B cell (primary cell): ENCODE measurements around the gene MIGA1. TPM values are rescaled to one million over a fixed set of nuclear protein-coding genes. Genes with fewer than 3 reads are reported as not detected.

Source experiments
- ATAC-seq: fragments of 200-7000 bp; cut with Tn5 transposase; one replicate; pipeline ENCODE4 v1.10.0; 2021; ENCODE audit warnings: low read depth, mild to moderate bottlenecking, moderate number of reproducible peaks, moderate library complexity
- CTCF ChIA-PET: fragments of 350-600 bp; sonication (Branson Sonifier 250); formaldehyde crosslinking; loops from one replicate; lab custom pipeline; 2021; ENCODE audit warnings: antibody characterized with exemption, inconsistent platforms; lab: Charles Lee
- POLR2A ChIA-PET: fragments of 350-600 bp; sonication (Branson Sonifier 250); formaldehyde crosslinking; loops from one replicate; lab custom pipeline; 2021; ENCODE audit warnings: antibody characterized with exemption; lab: Charles Lee
- DNase-seq: peaks from one replicate; pipeline ENCODE4 v3.0.0; 2013
- H2AFZ ChIP-seq: 2 replicates; pipeline ENCODE4 v1.6.1; 2012; ENCODE audit warnings: mild to moderate bottlenecking, low read depth, low read length; ENCODE audit not compliant: insufficient read depth, poor library complexity, severe bottlenecking
- H3K27ac ChIP-seq, 2 donors: 1 replicate in 1 of 2; 2 replicates in 1 of 2; pipeline ENCODE4 v1.5.1; 2012 to 2013; ENCODE audit warnings: low read length in 2 of 2, mild to moderate bottlenecking in 2 of 2, moderate library complexity in 1 of 2
- H3K27me3 ChIP-seq, 4 experiments: fragments of 200-600 bp in 1 of 4; sonication (generic) in 1 of 4; replicated peaks in 1 of 4; 1 replicate in 2 of 4; 2 replicates in 2 of 4; pipeline versions ENCODE4 v1.6.1 to v1.7.0; 2013 to 2016; ENCODE audit warnings: low read length in 3 of 4, mild to moderate bottlenecking in 2 of 4, mixed read lengths in 1 of 4, moderate library complexity in 1 of 4; ENCODE audit not compliant: insufficient read depth in 4 of 4, control insufficient read depth in 3 of 4; ENCODE audit errors: control extremely low read depth in 1 of 4
- H3K36me3 ChIP-seq, 2 experiments: replicated peaks in 1 of 2; 1 replicate in 1 of 2; 2 replicates in 1 of 2; pipeline versions ENCODE4 v1.6.1 to v1.7.1; 2013; ENCODE audit warnings: low read length in 1 of 2; ENCODE audit not compliant: insufficient read depth in 2 of 2, control insufficient read depth in 1 of 2; ENCODE audit errors: control extremely low read depth in 1 of 2, extremely low read depth in 1 of 2
- H3K4me1 ChIP-seq, 2 donors: fragments of 200-600 bp in 1 of 2; sonication (generic) in 1 of 2; 1 replicate in 1 of 2; 2 replicates in 1 of 2; pipeline versions ENCODE4 v1.5.1 to v1.6.1; 2013 to 2017; ENCODE audit warnings: low read length in 2 of 2; ENCODE audit not compliant: control insufficient read depth in 2 of 2, insufficient read depth in 2 of 2
- H3K4me2 ChIP-seq: replicated peaks from 2 replicates; pipeline ENCODE3; 2012; ENCODE audit warnings: mild to moderate bottlenecking, low read depth, low read length; ENCODE audit not compliant: poor library complexity, severe bottlenecking
- H3K4me3 ChIP-seq, 5 experiments: fragments of 200-600 bp in 1 of 5; sonication (generic) in 1 of 5; 1 replicate in 3 of 5; 2 replicates in 2 of 5; pipeline versions ENCODE4 v1.5.1 to v1.7.0; 2011 to 2016; ENCODE audit warnings: low read length in 4 of 5, mild to moderate bottlenecking in 4 of 5, low read depth in 2 of 5, control low read depth in 1 of 5, moderate library complexity in 1 of 5; ENCODE audit not compliant: insufficient read depth in 1 of 5; ENCODE audit errors: control extremely low read depth in 1 of 5, extremely low read depth in 1 of 5
- H3K79me2 ChIP-seq: fragments of 200-600 bp; sonication (generic); one replicate; pipeline ENCODE4 v1.6.0; 2016; ENCODE audit warnings: low read length; ENCODE audit not compliant: control insufficient read depth, insufficient read depth
- H3K9ac ChIP-seq: fragments of 200-600 bp; sonication (generic); 2 replicates; pipeline ENCODE4 v1.6.1; 2017; ENCODE audit warnings: mild to moderate bottlenecking, low read length, moderate library complexity
- H3K9me3 ChIP-seq, 3 donors: one replicate each; pipeline versions ENCODE4 v1.6.1 to v1.7.1; 2013; ENCODE audit warnings: low read length in 2 of 3; ENCODE audit not compliant: control insufficient read depth in 2 of 3, insufficient read depth in 1 of 3; ENCODE audit errors: control extremely low read depth in 1 of 3
- H4K20me1 ChIP-seq: 2 replicates; pipeline ENCODE4 v1.6.0; 2012; ENCODE audit warnings: mild to moderate bottlenecking, low read length; ENCODE audit not compliant: insufficient read depth, control insufficient read depth, poor library complexity, severe bottlenecking
- H3K27ac Mint-ChIP-seq: one replicate; pipeline ENCODE4 v1.8.0; 2021; ENCODE audit warnings: mixed read lengths
- H3K27me3 Mint-ChIP-seq: one replicate; pipeline ENCODE4 v1.8.0; 2021; ENCODE audit warnings: mixed read lengths
- H3K4me1 Mint-ChIP-seq: one replicate; pipeline ENCODE4 v1.8.0; 2021; ENCODE audit warnings: mixed read lengths
- H3K4me3 Mint-ChIP-seq: one replicate; pipeline ENCODE4 v1.8.0; 2021; ENCODE audit warnings: mixed read lengths
- H3K9me3 Mint-ChIP-seq: one replicate; pipeline ENCODE4 v1.8.0; 2022; ENCODE audit warnings: mixed read lengths; ENCODE audit not compliant: insufficient read depth
- CTCF ChIP-seq: fragments of 200-600 bp; IDR thresholded peaks from one replicate; pipeline ENCODE4 v1.8.0; 2022; ENCODE audit warnings: antibody characterized with exemption, mild to moderate bottlenecking
- EZH2 ChIP-seq: IDR thresholded peaks from 2 replicates; pipeline ENCODE4 v1.6.1; 2012; ENCODE audit warnings: borderline replicate concordance, low read depth, mild to moderate bottlenecking, moderate library complexity, low read length; ENCODE audit not compliant: insufficient read depth, poor library complexity, severe bottlenecking
- WGBS: methylation state at CpG from one replicate; pipeline ENCODE4 v1.1.5; 2013; ENCODE audit warnings: missing lambda C conversion rate; ENCODE audit not compliant: insufficient coverage; 5-methylcytosine and 5-hydroxymethylcytosine counted together
- intact Hi-C: fragments of 100-400 bp; cut with micrococcal nuclease; formaldehyde crosslinking; loops from one replicate; pipeline ENCODE4 v1.10.0; 2022
- polyA plus RNA-seq: library from polyadenylated mRNA; depleted of rRNA; stranded (reverse); fragments of >200 nt; gene quantifications from 2 replicates; pipeline ENCODE4 v1.2.3, GENCODE V29; 2012
- total RNA-seq, 2 donors: library from RNA; stranded (reverse); fragments of 120-200 nt in 1 of 2; gene quantifications; 1 replicate in 1 of 2; 2 replicates in 1 of 2; pipeline versions ENCODE4 v1.2.3 to v1.2.4, GENCODE V29; 2013 to 2022

MIGA1 gene
- total and polyA plus RNA-seq, 2 donors (not counting 1 experiment from before 2014, with no cell fraction given), result 5.0 to 18.0 TPM

DNA sequence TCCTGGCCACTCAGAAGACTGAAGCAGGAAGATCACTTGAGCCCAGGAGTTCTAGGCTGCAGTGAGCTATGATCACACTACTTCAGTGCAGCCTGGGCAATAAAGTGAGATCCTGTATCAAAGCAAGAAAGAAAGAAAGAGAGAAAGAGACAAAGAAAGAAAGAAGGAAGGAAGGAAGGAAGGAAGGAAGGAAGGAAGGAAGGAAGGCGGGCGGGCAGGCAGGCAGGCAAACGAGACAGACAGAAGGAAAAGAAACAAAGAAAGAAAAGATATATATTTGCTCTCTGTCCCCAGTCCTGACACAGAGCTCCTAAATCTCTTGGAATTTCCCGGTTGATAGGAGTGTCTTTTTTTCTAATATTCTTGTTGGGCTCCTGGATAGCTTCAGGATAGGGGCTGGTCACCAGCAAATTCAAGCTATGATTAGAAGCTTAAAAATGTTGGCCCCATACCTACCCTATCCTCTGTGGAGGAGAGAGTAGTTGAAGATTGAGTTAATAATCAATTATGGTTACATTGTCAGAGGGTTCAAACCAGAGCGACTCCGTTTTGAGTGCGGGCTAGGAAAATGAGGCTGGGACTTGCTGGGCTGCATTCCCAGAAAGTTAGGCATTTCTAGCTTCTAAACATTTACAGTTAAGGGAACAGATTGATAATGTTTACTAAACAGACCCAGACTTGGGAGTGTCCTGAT, 3.3 kb upstream of the MIGA1 start:
- H3K4me3 ChIP-seq, result no peak overlapping the region
- Mint-ChIP-seq H3K27ac (no peak overlapping the region), H3K4me3 (no peak overlapping the region), H3K27me3 (peaks cover 14% of the 10 kb centered on the region), H3K4me1 (peaks cover 22% of the 10 kb centered on the region), H3K9me3 (no peaks in the 10 kb centered on the region)
- no peak for ATAC-seq
- intact Hi-C loops, result no loop called here
- ChIA-PET POLR2A (interaction anchor here (0.6 kb wide), 1 partner anchor 252 kb away, joined by 6 read pairs; no protein-coding TSS in a partner anchor), CTCF (interaction anchor here (0.6 kb wide), 2 partner anchors 218 to 243 kb away, joined by 3 to 4 read pairs; no protein-coding TSS in a partner anchor)
- DNase-seq, result no peak
- no peaks in the 10 kb centered on the region for H3K36me3 ChIP-seq
- H3K4me2 ChIP-seq, result no peak overlapping the region
- H3K27me3 ChIP-seq, result peaks cover 0 to 3% (median under 1%) of the 10 kb centered on the region in 4 experiments
- TF ChIP-seq EZH2 (no peak), CTCF (no peak)
- H2AFZ ChIP-seq, result no peak overlapping the region
- H3K9ac ChIP-seq, result no peak overlapping the region
- H3K27ac ChIP-seq, result no peak overlapping the region
- H3K4me1 ChIP-seq, result peaks cover 9 to 11% of the 10 kb centered on the region in 2 donors
- peaks cover 26% of the 10 kb centered on the region for H3K79me2 ChIP-seq
- no peaks in the 10 kb centered on the region for H4K20me1 ChIP-seq
- WGBS, result no CpG with 5 or more reads among the region's 7 CpGs
- H3K9me3 ChIP-seq, result no peaks in the 10 kb centered on the region

DNA sequence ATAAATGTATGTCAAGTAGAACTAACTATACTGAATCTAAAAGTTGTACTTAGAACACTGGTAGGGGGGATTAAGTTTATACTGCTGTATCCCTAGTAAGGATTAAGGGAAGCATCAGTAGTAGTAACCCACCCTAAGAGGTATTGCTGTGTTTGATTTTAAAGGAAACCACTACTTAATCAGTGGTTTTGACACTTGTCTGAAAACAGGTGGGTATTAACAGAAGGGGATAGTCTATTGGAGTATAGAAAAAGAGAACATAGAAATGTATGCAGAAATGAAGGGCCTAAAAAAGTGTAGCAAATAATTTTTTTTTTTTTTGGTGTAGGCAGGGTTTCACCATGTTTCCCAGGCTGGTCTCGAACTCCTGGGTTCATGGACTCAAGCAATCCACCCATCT, 2.2 kb downstream of the MIGA1 start:
- WGBS, result no CpG with 5 or more reads among the region's 1 CpG
- DNase-seq (no peak), ATAC-seq (no peak)
- no peak overlapping the region for H3K9ac ChIP-seq
- peaks cover 28% of the 10 kb centered on the region for H3K4me1 Mint-ChIP-seq
- CTCF ChIA-PET, result no interaction called here
- intact Hi-C loops, result no loop called here
- H3K4me3 ChIP-seq, result no peak overlapping the region
- peaks cover 10% of the 10 kb centered on the region for H4K20me1 ChIP-seq
- peaks cover 54% of the 10 kb centered on the region for H3K79me2 ChIP-seq
- no peaks in the 10 kb centered on the region for H3K27me3 Mint-ChIP-seq
- peaks cover 3% of the 10 kb centered on the region for H3K9me3 Mint-ChIP-seq
- H3K4me2 ChIP-seq, result no peak overlapping the region
- H3K27ac ChIP-seq, result no peak overlapping the region
- H3K9me3 ChIP-seq, result peaks cover 0 to 6% (median 0%) of the 10 kb centered on the region in 3 donors
- no peak overlapping the region for H3K27ac Mint-ChIP-seq
- no peak for TF ChIP-seq CTCF
- no peak for TF ChIP-seq EZH2
- H3K4me1 ChIP-seq, result peaks cover 9 to 11% of the 10 kb centered on the region in 2 donors
- POLR2A ChIA-PET, result no interaction called here
- no peaks in the 10 kb centered on the region for H3K27me3 ChIP-seq
- H3K4me3 Mint-ChIP-seq, result no peak overlapping the region
- H2AFZ ChIP-seq, result no peak overlapping the region
- H3K36me3 ChIP-seq, result peaks cover 0 to 14% of the 10 kb centered on the region in 2 experiments
